SU-DHL-6 (cell line): Measurements from ENCODE around the gene SEMA4C.

Source experiments
- H2AFZ ChIP-seq: fragments of 200-600 bp; sonication (generic); 2 replicates; pipeline ENCODE4 v1.6.1; 2014; ENCODE audit warnings: low read depth, mild to moderate bottlenecking, moderate library complexity, mixed read lengths, antibody characterized with exemption, low read length; ENCODE audit not compliant: severe bottlenecking
- H3F3A ChIP-seq: fragments of 200-600 bp; shearing (Covaris generic); 2 replicates; pipeline ENCODE4 v1.6.0; 2016; ENCODE audit warnings: antibody characterized with exemption, mild to moderate bottlenecking; ENCODE audit not compliant: insufficient read depth
- H3K27ac ChIP-seq: fragments of 200-600 bp; sonication (generic); 2 replicates; pipeline ENCODE4 v1.5.1; 2016; ENCODE audit warnings: low read depth, mild to moderate bottlenecking, low read length, moderate library complexity, mixed read lengths
- H3K27me3 ChIP-seq: fragments of 200-600 bp; sonication (generic), shearing (Covaris generic); 2 replicates; pipeline ENCODE4 v1.6.0; 2014; ENCODE audit warnings: mild to moderate bottlenecking, low read length
- H3K36me3 ChIP-seq: fragments of 200-600 bp; sonication (generic); 2 replicates; pipeline ENCODE4 v1.6.1; 2014; ENCODE audit warnings: mild to moderate bottlenecking, low read length, mixed read lengths
- H3K4me2 ChIP-seq: fragments of 300-600, 200-600 bp; shearing (Covaris generic), sonication (generic); 2 replicates; pipeline ENCODE4 v1.6.0; 2014; ENCODE audit warnings: low read length, low read depth, mild to moderate bottlenecking; ENCODE audit not compliant: poor library complexity, severe bottlenecking
- H3K4me3 ChIP-seq: fragments of 200-600 bp; sonication (generic); 2 replicates; pipeline ENCODE4 v1.5.1; 2014; ENCODE audit warnings: antibody characterized with exemption, low read length, mild to moderate bottlenecking, mixed read lengths; ENCODE audit not compliant: insufficient read depth, poor library complexity, severe bottlenecking
- H3K79me2 ChIP-seq: fragments of 200-600 bp; sonication (generic); 2 replicates; pipeline ENCODE4 v1.6.1; 2014; ENCODE audit warnings: mild to moderate bottlenecking, low read length, moderate library complexity; ENCODE audit not compliant: insufficient read depth
- H3K9ac ChIP-seq: fragments of 200-600 bp; sonication (generic); 2 replicates; pipeline ENCODE4 v1.7.0; 2014; ENCODE audit warnings: mild to moderate bottlenecking, low read length
- H3K9me2 ChIP-seq: fragments of 200-600 bp; sonication (generic); replicated peaks from 2 replicates; pipeline ENCODE4 v1.6.1; 2014; ENCODE audit warnings: low read length; ENCODE audit not compliant: insufficient read depth
- H3K9me3 ChIP-seq: fragments of 200-600 bp; sonication (generic); 2 replicates; pipeline ENCODE4 v1.6.1; 2014; ENCODE audit warnings: low read length, mixed read lengths; ENCODE audit not compliant: insufficient read depth
- H4K20me1 ChIP-seq: fragments of 200-600 bp; sonication (generic); 2 replicates; pipeline ENCODE4 v1.6.1; 2014; ENCODE audit warnings: low read depth, mild to moderate bottlenecking, antibody characterized with exemption, low read length, moderate library complexity, mixed read lengths
- CTCF ChIP-seq: fragments of 200-600 bp; sonication (generic); IDR thresholded peaks from one replicate; pipeline ENCODE4 v1.5.1; 2017; ENCODE audit warnings: antibody characterized with exemption, mild to moderate bottlenecking, low read length, moderate library complexity; ENCODE audit not compliant: insufficient read depth, poor library complexity, severe bottlenecking
- EZH2phosphoT487 ChIP-seq: fragments of 200-600 bp; sonication (generic), shearing (Covaris generic); conservative IDR thresholded peaks from 2 replicates; pipeline ENCODE4 v1.6.1; 2018; ENCODE audit warnings: mild to moderate bottlenecking, antibody characterized with exemption, low read length, moderate library complexity, mixed read lengths

The SEMA4C gene

GRCh38 chr2:96874198-96874831 is 4.4 kb upstream of the SEMA4C start:
- no peaks in the 10 kb centered on the region for H4K20me1 ChIP-seq
- no peaks in the 10 kb centered on the region for H3K36me3 ChIP-seq
- no peaks in the 10 kb centered on the region for H3F3A ChIP-seq
- no peak overlapping the region for H2AFZ ChIP-seq
- no peaks in the 10 kb centered on the region for H3K79me2 ChIP-seq
- no peak overlapping the region for H3K4me2 ChIP-seq
- no peak for TF ChIP-seq EZH2phosphoT487
- TF ChIP-seq CTCF = no peak
- H3K9ac ChIP-seq = no peak overlapping the region
- no peak overlapping the region for H3K27ac ChIP-seq
- H3K9me2 ChIP-seq = no peaks in the 10 kb centered on the region
- no peak overlapping the region for H3K4me3 ChIP-seq
- H3K27me3 ChIP-seq = no peaks in the 10 kb centered on the region
- H3K9me3 ChIP-seq = no peaks in the 10 kb centered on the region

GRCh38 chr2:96873651-96874096 is 3.8 kb upstream of the SEMA4C start:
- TF ChIP-seq CTCF (no peak), EZH2phosphoT487 (no peak)
- H3K36me3 ChIP-seq = no peaks in the 10 kb centered on the region
- H3K9ac ChIP-seq = no peak overlapping the region
- no peak overlapping the region for H3K27ac ChIP-seq
- no peaks in the 10 kb centered on the region for H3K27me3 ChIP-seq
- H2AFZ ChIP-seq = no peak overlapping the region
- H3K9me3 ChIP-seq = no peaks in the 10 kb centered on the region
- H3F3A ChIP-seq = no peaks in the 10 kb centered on the region
- no peaks in the 10 kb centered on the region for H3K9me2 ChIP-seq
- no peaks in the 10 kb centered on the region for H3K79me2 ChIP-seq
- H3K4me3 ChIP-seq = no peak overlapping the region
- no peak overlapping the region for H3K4me2 ChIP-seq
- H4K20me1 ChIP-seq = no peaks in the 10 kb centered on the region

GRCh38 chr2:96872591-96873349 is 2.9 kb upstream of the SEMA4C start:
- H2AFZ ChIP-seq = no peak overlapping the region

More at GRCh38 chr2:96872591-96873349, 2.9 kb upstream of the SEMA4C start:
- no peak overlapping the region for H3K9ac ChIP-seq
- H3K79me2 ChIP-seq = no peaks in the 10 kb centered on the region
- no peak overlapping the region for H3K4me2 ChIP-seq
- H3K27me3 ChIP-seq = no peaks in the 10 kb centered on the region
- TF ChIP-seq CTCF (no peak), EZH2phosphoT487 (no peak)
- no peaks in the 10 kb centered on the region for H3K9me3 ChIP-seq
- no peaks in the 10 kb centered on the region for H3F3A ChIP-seq
- no peaks in the 10 kb centered on the region for H4K20me1 ChIP-seq
- H3K9me2 ChIP-seq = no peaks in the 10 kb centered on the region
- no peaks in the 10 kb centered on the region for H3K36me3 ChIP-seq
- no peak overlapping the region for H3K27ac ChIP-seq
- no peak overlapping the region for H3K4me3 ChIP-seq
